Ishikawa (cell line): ENCODE data around the gene MIF4GD.

Experiments used
- CREB1 ChIP-seq: IDR thresholded peaks from 2 replicates; pipeline ENCODE4 v1.6.1; 2012; ENCODE audit warnings: low read depth
- EGR1 ChIP-seq: IDR thresholded peaks from 2 replicates; pipeline ENCODE4 v1.6.1; 2012
- EP300 ChIP-seq: IDR thresholded peaks from 2 replicates; pipeline ENCODE4 v1.6.1; 2012; ENCODE audit warnings: borderline replicate concordance
- FOXM1 ChIP-seq: IDR thresholded peaks from 2 replicates; pipeline ENCODE4 v1.6.1; 2012; ENCODE audit warnings: low read depth, borderline replicate concordance
- MAX ChIP-seq: IDR thresholded peaks from 2 replicates; pipeline ENCODE4 v1.6.1; 2012
- NFIC ChIP-seq: IDR thresholded peaks from 2 replicates; pipeline ENCODE4 v1.6.1; 2012
- REST ChIP-seq: IDR thresholded peaks from 2 replicates; pipeline ENCODE4 v1.6.1; 2012; ENCODE audit warnings: low read depth, mild to moderate bottlenecking
- TEAD4 ChIP-seq: IDR thresholded peaks from 2 replicates; pipeline ENCODE4 v1.6.1; 2012
- ZBTB7A ChIP-seq: IDR thresholded peaks from 2 replicates; pipeline ENCODE4 v1.6.1; 2012; ENCODE audit warnings: low read depth

GRCh38 chr17:75272848-75273184 lies 1.8 kb upstream of the MIF4GD start:
- TF ChIP-seq CREB1 (no peak), REST (no peak), ZBTB7A (no peak), EP300 (no peak), TEAD4 (no peak), EGR1 (no peak), NFIC (no peak), MAX (no peak), FOXM1 (no peak)
